HepG2 (cell line): ENCODE measurements around the gene NWD2. TPM values are rescaled to one million over a fixed set of nuclear protein-coding genes. Genes with fewer than 3 reads are reported as not detected.

Experiments
- ATAC-seq: fragments of 200-7000 bp; cut with Tn5 transposase; 3 replicates; pipeline ENCODE4 v1.9.1; 2020; ENCODE audit warnings: mild to moderate bottlenecking, moderate library complexity
- BruUV-seq: library from RNA; stranded (reverse); fragments of 400-500 nt; replicated peaks from 2 replicates; lab custom pipeline; 2021; lab: Mats Ljungman, UMichigan
- CTCF ChIA-PET: fragments of 300-600 bp; formaldehyde crosslinking; extraction: SDS; loops from one replicate; lab custom pipeline; 2021; ENCODE audit warnings: low total read pairs, inconsistent platforms, low intra/inter-chr PET ratio; lab: Yijun Ruan, JAX
- POLR2A ChIA-PET: fragments of 350-600 bp; sonication (Branson Sonifier 250); formaldehyde crosslinking; loops from one replicate; lab custom pipeline; 2020; ENCODE audit warnings: antibody characterized with exemption, inconsistent platforms; lab: Yijun Ruan, JAX
- DNase-seq: peaks from one replicate; pipeline ENCODE4 v3.0.0-alpha.2; 2015; ENCODE audit warnings: low spot score
- FAIRE-seq: peaks from 3 replicates; lab custom pipeline; 2011; peaks lifted over from hg19 to GRCh38; lab: Jason Lieb, UNC
- H2AFZ ChIP-seq: one replicate; pipeline ENCODE4 v1.6.1; 2011; ENCODE audit warnings: low read length, inconsistent platforms
- H3K27ac ChIP-seq: fragments of 300-600 bp; 3 replicates; pipeline ENCODE4 v1.8.0; 2011; ENCODE audit warnings: mixed run types, mild to moderate bottlenecking, mixed read lengths, low read length, inconsistent platforms; ENCODE audit not compliant: insufficient read depth; ENCODE audit errors: extremely low read length
- H3K27me3 ChIP-seq, 2 experiments: fragments of 200-600 bp in 1 of 2; 2 replicates in 1 of 2; 3 replicates in 1 of 2; pipeline versions ENCODE4 v1.6.0 to v1.8.0; 2011; ENCODE audit warnings: low read length in 2 of 2, mild to moderate bottlenecking in 2 of 2, moderate library complexity in 2 of 2, inconsistent platforms in 1 of 2; ENCODE audit not compliant: insufficient read depth in 2 of 2, control insufficient read depth in 1 of 2
- H3K36me3 ChIP-seq, 2 experiments: fragments of 200-600 bp in 1 of 2; replicated peaks in 1 of 2; 2 replicates in 1 of 2; 3 replicates in 1 of 2; pipeline versions ENCODE4 v1.5.1 to v1.8.0; 2011; ENCODE audit warnings: low read length in 2 of 2, inconsistent platforms in 1 of 2; ENCODE audit not compliant: insufficient read depth in 2 of 2, control insufficient read depth in 1 of 2
- H3K4me1 ChIP-seq: 2 replicates; pipeline ENCODE4 v1.5.1; 2012; ENCODE audit warnings: low read length, inconsistent platforms; ENCODE audit not compliant: insufficient read depth
- H3K4me2 ChIP-seq: 2 replicates; pipeline ENCODE4 v1.6.0; 2011; ENCODE audit warnings: low read depth, low read length, inconsistent platforms
- H3K4me3 ChIP-seq, 3 experiments: fragments of 200-600 bp in 1 of 3; sonication (generic), shearing (Covaris generic) in 1 of 3; replicated peaks in 1 of 3; 2 replicates each; pipeline ENCODE4 v1.5.1; 2011 to 2016; ENCODE audit warnings: low read length in 3 of 3, inconsistent platforms in 2 of 3, low read depth in 2 of 3, mild to moderate bottlenecking in 2 of 3, control low read depth in 1 of 3, mixed read lengths in 1 of 3; ENCODE audit not compliant: insufficient read depth in 1 of 3
- H3K79me2 ChIP-seq: one replicate; pipeline ENCODE4 v1.6.1; 2011; ENCODE audit warnings: low read length, inconsistent platforms; ENCODE audit not compliant: insufficient read depth
- H3K9ac ChIP-seq: 2 replicates; pipeline ENCODE4 v1.6.0; 2011; ENCODE audit warnings: mild to moderate bottlenecking, low read depth, low read length, inconsistent platforms; ENCODE audit not compliant: insufficient read depth
- H3K9me3 ChIP-seq: 2 replicates; pipeline ENCODE4 v1.5.1; 2012; ENCODE audit warnings: mild to moderate bottlenecking, low read length
- H4K20me1 ChIP-seq: 2 replicates; pipeline ENCODE4 v1.6.0; 2011; ENCODE audit warnings: inconsistent platforms, mild to moderate bottlenecking, low read length, moderate library complexity; ENCODE audit not compliant: insufficient read depth
- ATM ChIP-seq: fragments of 450-650 bp; IDR thresholded peaks from 2 replicates; pipeline ENCODE4 v1.7.1; 2017; ENCODE audit warnings: mild to moderate bottlenecking, borderline replicate concordance
- BCLAF1 ChIP-seq: fragments of 450-650 bp; IDR thresholded peaks from 2 replicates; pipeline ENCODE4 v1.6.1; 2017; ENCODE audit warnings: mild to moderate bottlenecking
- ETS1 ChIP-seq: sonication (generic); formaldehyde crosslinking; IDR thresholded peaks from 2 replicates; pipeline ENCODE4 v1.4.0; 2020; ENCODE audit warnings: missing genetic modification reagents
- MIER2 ChIP-seq: IDR thresholded peaks from 2 replicates; pipeline ENCODE4 v1.6.1; 2016; ENCODE audit warnings: missing biosample characterization, missing genetic modification reagents
- RBM39 ChIP-seq: fragments of 200-400 bp; formaldehyde crosslinking; IDR thresholded peaks from one replicate; pipeline ENCODE4 v1.6.1; 2018; ENCODE audit warnings: antibody characterized with exemption, mild to moderate bottlenecking, low read depth, low read length; ENCODE audit not compliant: poor library complexity, severe bottlenecking
- REST ChIP-seq, 2 experiments: IDR thresholded peaks; 2 replicates each; pipeline ENCODE4 v1.6.1; 2011 to 2012; ENCODE audit warnings: low read length in 2 of 2, borderline replicate concordance in 1 of 2, low read depth in 1 of 2, mild to moderate bottlenecking in 1 of 2, moderate library complexity in 1 of 2
- SOX5 ChIP-seq: IDR thresholded peaks from 2 replicates; pipeline ENCODE4 v1.6.1; 2016; ENCODE audit warnings: borderline replicate concordance
- ZC3H4 ChIP-seq: sonication (generic); formaldehyde crosslinking; IDR thresholded peaks from 2 replicates; pipeline ENCODE4 v1.4.0; 2020; ENCODE audit warnings: missing genetic modification reagents, borderline replicate concordance
- ZMYM2 ChIP-seq: sonication (generic); formaldehyde crosslinking; IDR thresholded peaks from 2 replicates; pipeline ENCODE4 v1.8.0; 2022; ENCODE audit warnings: mild to moderate bottlenecking, missing genetic modification reagents
- ZNF598 ChIP-seq: sonication (generic); formaldehyde crosslinking; IDR thresholded peaks from 2 replicates; pipeline ENCODE4 v1.5.1; 2020; ENCODE audit warnings: mild to moderate bottlenecking, missing genetic modification reagents, borderline replicate concordance
- WGBS: methylation state at CpG from one replicate; pipeline ENCODE4 v1.1.6; 2017; ENCODE audit warnings: low lambda C conversion rate; 5-methylcytosine and 5-hydroxymethylcytosine counted together
- in situ Hi-C: cut with HindIII; loops from 2 replicates; pipeline ENCODE4 v1.10.0; 2017; ENCODE audit warnings: low pct_unique_long_range_greater_than_20kb; ENCODE audit not compliant: extremely low pct_ligation_motif_present
- intact Hi-C: fragments of 100-400 bp; cut with micrococcal nuclease; formaldehyde crosslinking; loops from one replicate; pipeline ENCODE4 v1.10.0; 2022; ENCODE audit not compliant: unreplicated experiment
- polyA plus RNA-seq, 8 experiments: library from polyadenylated mRNA; depleted of rRNA in 3 of 8; stranded (reverse) in 7 of 8; unstranded in 1 of 8; fragments of >200 nt; fragmentation: Illumina TruSeq in 4 of 8; extraction: Trizol in 4 of 8; gene quantifications; 2 replicates each; pipeline versions ENCODE4 v1.2.1 to v1.2.3, GENCODE V29; 2011 to 2016; ENCODE audit warnings: low read depth in 4 of 8, missing spikeins in 1 of 8, mixed read lengths in 1 of 8; ENCODE audit not compliant: insufficient read depth in 1 of 8
- total RNA-seq, 5 experiments: library from RNA; depleted of rRNA; stranded (reverse); fragments of >200 nt; fragmentation: Illumina TruSeq; extraction: Trizol; gene quantifications; 2 replicates each; pipeline ENCODE4 v1.2.3, GENCODE V29; 2016; ENCODE audit warnings: low read depth in 1 of 5

The NWD2 gene
- total and polyA plus RNA-seq, 2 of the 13 experiments (the other 11 are each of a cell fraction or from before 2014, with no cell fraction given), result not detected

GRCh38 chr4:37258221-37258620 lies 13.7 kb downstream of the NWD2 start (continued):
- TF ChIP-seq BCLAF1 (no peak), ATM (no peak), ZNF598 (no peak), ZMYM2 (CRISPR knock-in tag) (no peak), RBM39 (no peak), ZC3H4 (CRISPR knock-in tag) (no peak), SOX5 (CRISPR knock-in tag) (no peak)
- TF ChIP-seq, all 625 proteins: peak for 0

GRCh38 chr4:37268319-37268718 lies 23.8 kb downstream of the NWD2 start:
- POLR2A ChIA-PET, result no interaction called here
- DNase-seq, result no peak
- Histone ChIP-seq H3K4me1 (no peaks in the 10 kb centered on the region), H2AFZ (no peak overlapping the region)
- TF ChIP-seq REST (IDR thresholded peaks at IDR 0.05; ENCODE audit: borderline replicate concordance in 1 of 2, low read depth in 1 of 2, low read length in 2 of 2) (peak; percentile 15 to 90), ETS1 (CRISPR knock-in tag) (no peak), MIER2 (peak; percentile 58; the same call in 1 of the 2 replicates)
- TF ChIP-seq, all 625 proteins: peak for 2
- H3K4me2 ChIP-seq, result no peak overlapping the region
- H3K9ac ChIP-seq, result no peak overlapping the region
- intact Hi-C loops (no loop called here), in situ Hi-C loops (no loop called here)
- no peaks in the 10 kb centered on the region for H3K9me3 ChIP-seq
- H3K79me2 ChIP-seq, result no peaks in the 10 kb centered on the region
- H3K36me3 ChIP-seq, result no peaks in the 10 kb centered on the region
- CTCF ChIA-PET, result no interaction called here
- ATAC-seq (no peak), FAIRE-seq (no peak)
- WGBS, result under 1% methylated on average over 3 of the region's 3 CpGs
- H3K27me3 ChIP-seq, result no peaks in the 10 kb centered on the region
- no peak overlapping the region for H3K4me3 ChIP-seq
- BruUV-seq, result no TSS peak
- no peak overlapping the region for H3K27ac ChIP-seq
- H4K20me1 ChIP-seq, result no peaks in the 10 kb centered on the region
